GM18873 (cell line): ENCODE measurements around the gene ST14.
"Not testable (repeated sequence)": the region's sequence is repeated elsewhere in the genome, so short reads cannot be mapped to it uniquely, and the experiment has no call there.

Experiments used
- ATAC-seq: cut with Tn5 transposase; IDR thresholded peaks from one replicate; pipeline ENCODE4 v1.9.1; 2021; ENCODE audit warnings: mild to moderate bottlenecking, moderate library complexity, moderate number of reproducible peaks; ENCODE audit not compliant: unreplicated experiment, low FRiP score

Gene ST14

DNA sequence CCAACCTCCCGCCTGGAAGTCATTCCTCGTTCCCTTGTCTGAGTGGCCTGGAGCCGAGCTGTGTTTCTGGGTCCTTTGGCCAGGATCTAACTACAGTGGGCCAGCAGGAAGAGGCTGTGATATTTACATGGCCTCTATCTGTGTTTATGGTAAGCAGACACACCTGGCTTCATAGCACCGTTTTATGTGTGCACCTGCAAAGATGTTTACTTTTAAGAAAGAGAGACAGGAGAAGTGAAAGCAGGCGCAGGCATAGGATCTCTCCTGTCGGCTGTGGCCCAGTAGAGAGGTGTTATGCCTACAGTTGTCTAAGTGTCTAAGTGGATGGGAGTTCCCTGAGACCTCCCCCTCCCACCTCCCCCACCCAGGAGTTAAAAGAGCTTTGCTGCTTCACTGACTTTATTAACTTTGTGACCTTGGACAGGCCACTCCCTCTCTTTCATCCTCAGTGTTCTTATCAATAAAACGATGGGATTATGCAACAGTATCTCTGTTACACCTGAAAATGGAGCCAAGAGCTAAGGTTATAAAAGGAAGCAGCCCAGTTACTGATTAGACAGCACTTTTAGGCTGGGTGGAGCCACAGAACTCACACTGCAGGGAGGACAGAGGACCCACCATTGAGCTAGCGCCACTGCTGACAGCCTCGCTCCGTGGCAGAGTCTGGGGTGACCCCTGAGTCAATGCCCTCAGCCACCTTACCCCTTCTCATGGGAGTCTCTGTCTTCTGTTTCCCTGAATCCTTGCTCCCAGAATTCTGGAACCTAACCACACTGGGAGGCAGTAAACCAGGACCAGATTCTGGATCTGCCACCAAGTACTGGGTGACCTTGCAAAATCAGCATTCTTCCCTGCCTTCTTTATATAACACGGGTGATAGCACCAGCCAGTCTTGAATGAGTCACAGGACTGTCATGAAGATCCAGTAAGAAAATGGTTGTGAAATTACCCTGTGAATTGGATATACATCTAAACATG, 22.0 kb downstream of the ST14 start:
- ATAC-seq, result peak; percentile 58

DNA sequence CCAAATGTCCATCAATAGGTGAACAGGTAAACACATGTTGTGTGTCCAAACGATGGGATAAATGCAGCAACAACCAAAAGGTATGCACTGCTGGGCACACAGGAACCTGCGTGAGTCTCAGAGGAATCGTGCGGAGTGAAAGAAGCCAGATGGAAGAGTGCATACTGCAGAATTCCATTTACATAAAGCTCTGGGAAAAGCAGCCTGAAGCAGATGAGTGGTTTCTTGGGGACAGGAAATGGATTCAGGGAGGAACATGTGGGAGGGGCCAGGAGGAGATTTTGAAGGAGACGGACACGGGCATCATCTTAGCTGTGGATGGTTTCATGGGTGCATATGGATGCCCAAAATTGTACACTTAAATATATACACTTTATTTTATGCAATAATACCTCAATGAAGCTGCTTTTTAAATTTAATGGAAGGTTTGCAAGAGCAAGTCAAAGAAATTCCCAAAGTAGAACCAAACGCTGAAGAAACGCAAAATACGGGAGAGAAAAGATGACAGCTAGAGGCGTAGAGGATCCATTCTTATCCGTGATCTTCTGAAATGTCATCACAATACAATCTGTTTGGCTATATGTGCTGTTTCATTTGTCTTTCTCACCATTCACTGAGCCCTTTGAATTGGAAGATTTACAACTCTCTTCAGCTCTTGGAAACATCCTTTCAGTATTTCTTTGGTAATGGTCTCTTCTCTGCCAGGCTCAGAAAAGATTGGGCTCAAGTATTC, 24.5 kb downstream of the ST14 start:
- no peak for ATAC-seq

DNA sequence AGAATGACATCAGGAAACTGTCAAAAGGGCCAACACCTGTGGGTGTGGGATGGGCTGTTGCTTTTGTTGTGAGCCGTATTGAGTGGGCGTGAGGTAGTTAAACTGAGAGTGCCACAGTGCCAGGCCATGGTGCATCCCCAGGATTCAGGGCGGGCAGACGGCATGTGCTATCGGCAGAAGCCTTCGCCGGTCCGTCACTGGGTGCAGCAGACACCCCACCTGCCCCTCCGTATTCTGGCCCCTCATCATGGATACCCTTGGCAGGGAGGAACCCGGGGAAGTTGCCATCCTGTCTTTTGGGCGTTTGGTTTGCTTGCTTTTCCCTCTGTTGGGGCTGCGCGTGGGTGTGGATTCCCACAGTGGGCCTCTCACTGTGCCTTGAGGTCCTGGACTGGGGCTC, 27.5 kb downstream of the ST14 start:
- ATAC-seq, result no peak

DNA sequence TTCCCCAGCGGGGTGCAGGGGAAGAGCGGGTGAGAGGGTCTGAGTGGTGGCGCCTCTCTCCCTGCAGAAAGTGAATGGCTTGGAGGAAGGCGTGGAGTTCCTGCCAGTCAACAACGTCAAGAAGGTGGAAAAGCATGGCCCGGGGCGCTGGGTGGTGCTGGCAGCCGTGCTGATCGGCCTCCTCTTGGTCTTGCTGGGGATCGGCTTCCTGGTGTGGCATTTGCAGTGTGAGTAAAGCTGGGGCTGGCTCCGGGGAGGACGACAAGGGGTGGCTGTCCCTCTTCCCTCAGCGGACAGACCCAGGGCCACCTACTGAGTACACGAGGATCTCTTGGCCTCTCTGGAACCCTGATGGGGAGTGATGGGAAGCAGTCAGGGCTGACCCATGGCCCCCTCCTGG, 28.5 kb downstream of the ST14 start:
- no peak for ATAC-seq

DNA sequence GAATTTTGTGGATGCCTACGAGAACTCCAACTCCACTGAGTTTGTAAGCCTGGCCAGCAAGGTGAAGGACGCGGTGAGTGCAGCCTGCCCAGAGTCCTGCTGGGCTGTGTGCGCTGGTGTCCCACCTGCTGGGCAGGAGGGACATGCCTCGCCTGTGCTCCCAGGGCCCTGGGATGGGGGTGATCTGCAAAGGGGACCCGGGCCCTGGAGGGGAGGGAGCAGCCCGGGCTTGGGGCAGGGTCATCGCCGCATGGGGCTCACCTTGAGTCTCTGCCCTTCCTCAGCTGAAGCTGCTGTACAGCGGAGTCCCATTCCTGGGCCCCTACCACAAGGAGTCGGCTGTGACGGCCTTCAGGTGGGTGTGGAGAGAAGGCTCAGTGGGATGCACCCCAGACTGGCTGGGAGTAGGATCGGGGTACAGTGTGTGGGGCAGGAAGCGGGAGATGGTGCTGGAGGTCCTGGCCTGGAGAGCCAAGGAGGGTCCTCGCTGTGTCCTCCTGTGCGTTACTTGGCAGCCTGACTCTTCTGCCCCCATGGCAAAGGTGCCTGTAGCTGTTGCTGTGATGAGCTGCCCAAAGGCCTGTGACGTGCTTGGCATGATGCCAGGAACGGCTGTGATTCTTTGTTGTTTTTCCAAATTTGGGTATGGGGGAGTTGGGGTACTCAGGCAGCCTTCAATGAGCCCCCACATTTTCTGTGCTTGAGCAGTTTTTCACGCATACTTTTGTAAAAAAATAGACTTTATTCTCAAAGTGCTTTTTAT, 29.2 kb downstream of the ST14 start:
- ATAC-seq, result no peak

DNA sequence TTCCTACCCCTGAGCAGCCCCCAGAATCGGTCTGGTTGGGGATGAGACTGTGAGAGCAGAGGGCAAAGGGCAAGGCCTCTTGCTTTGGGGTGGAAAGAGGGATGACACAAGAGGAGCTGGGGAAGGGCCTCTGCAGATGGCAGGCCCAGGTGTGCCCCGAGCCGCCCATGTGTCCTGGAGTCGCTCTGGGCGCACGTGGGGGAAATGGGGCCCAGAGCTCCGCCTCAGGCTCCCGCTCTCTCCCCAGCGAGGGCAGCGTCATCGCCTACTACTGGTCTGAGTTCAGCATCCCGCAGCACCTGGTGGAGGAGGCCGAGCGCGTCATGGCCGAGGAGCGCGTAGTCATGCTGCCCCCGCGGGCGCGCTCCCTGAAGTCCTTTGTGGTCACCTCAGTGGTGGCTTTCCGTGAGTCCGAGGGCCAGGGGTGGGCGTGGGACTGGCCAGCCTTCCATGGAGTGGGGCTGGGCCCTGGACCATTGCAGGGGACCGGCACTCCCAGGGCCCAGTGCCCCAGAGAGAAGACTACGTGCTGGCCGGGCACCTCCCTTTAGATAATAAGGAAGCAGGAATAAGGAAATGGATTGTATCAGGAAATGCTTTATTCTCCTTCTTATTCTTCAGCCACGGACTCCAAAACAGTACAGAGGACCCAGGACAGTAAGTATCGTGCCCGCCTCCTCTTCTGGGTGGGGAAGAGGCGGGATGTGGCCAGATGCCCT, 30.1 kb downstream of the ST14 start:
- ATAC-seq, result no peak

DNA sequence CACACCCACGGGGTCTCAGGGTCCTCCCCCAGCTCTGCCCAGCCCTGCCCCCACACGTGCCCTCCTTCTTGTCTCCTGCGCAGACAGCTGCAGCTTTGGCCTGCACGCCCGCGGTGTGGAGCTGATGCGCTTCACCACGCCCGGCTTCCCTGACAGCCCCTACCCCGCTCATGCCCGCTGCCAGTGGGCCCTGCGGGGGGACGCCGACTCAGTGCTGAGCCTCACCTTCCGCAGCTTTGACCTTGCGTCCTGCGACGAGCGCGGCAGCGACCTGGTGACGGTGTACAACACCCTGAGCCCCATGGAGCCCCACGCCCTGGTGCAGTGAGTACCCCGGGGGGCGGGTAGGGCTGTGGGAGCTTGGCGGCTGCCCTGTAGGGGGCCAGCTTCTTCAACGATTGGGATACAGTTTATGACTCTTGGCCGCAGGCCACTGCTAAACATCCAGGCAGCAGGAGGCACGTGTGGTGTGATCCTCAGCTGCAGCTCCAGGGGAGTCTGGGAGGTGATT, 30.8 kb downstream of the ST14 start:
- ATAC-seq, result no peak

DNA sequence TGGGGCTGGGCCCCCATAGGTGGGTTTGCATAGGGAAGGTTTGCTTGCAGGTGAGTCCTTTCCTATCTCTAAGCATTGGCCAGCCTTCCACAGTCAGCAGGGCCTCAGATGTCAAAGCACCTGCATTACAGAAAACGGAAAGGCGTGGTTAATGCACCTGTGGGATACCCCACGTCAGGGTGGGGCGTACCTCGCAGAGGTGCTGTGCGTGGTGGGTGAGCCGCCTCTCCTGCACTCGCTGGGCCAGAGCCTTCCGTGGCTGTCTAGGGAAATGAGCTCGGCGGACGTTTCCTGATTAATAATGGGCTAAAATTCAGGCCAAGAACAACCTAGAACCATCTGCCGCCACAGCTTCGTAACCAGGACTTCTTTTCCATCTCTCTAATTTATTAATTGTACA, 32.3 kb downstream of the ST14 start:
- no peak for ATAC-seq

DNA sequence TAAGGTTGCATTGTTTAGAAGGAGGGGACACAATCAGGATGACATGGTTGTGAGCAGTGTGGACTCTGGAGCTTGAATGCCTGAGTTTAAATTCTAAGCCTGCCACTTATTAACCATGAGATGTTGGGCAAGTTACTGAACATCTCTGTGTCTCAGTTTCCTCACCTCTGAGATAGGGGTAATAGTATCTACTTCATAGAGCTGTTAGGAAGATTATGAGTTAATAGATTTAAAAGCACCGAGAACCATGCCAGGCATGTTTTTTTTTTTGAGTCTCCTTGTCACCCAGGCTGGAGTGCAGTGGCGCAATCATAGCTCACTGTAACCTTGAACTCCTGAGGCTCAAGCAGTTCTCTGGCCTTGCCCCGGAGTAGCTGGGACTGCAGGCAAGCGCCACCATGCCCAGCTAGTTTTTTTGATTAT, 33.3 kb downstream of the ST14 start:
- ATAC-seq, result no peak

DNA sequence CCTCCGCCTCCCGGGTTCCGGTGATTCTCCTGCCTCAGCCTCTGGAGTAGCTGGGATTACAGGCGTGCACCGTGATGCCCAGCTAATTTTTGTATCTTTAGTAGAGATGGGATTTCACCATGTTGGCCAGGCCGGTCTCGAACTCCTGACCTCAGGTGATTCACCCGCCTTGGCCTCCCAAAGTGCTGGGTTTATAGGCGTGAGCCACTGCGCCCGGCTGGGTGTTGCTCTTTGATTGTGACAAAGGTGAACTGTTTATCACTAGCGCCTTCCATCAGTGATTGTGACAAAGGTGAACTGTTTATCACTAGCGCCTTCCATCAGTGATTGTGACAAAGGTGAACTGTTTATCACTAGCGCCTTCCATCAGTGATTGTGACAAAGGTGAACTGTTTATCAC, 34.0 kb downstream of the ST14 start:
- not testable (repeated sequence) for ATAC-seq

DNA sequence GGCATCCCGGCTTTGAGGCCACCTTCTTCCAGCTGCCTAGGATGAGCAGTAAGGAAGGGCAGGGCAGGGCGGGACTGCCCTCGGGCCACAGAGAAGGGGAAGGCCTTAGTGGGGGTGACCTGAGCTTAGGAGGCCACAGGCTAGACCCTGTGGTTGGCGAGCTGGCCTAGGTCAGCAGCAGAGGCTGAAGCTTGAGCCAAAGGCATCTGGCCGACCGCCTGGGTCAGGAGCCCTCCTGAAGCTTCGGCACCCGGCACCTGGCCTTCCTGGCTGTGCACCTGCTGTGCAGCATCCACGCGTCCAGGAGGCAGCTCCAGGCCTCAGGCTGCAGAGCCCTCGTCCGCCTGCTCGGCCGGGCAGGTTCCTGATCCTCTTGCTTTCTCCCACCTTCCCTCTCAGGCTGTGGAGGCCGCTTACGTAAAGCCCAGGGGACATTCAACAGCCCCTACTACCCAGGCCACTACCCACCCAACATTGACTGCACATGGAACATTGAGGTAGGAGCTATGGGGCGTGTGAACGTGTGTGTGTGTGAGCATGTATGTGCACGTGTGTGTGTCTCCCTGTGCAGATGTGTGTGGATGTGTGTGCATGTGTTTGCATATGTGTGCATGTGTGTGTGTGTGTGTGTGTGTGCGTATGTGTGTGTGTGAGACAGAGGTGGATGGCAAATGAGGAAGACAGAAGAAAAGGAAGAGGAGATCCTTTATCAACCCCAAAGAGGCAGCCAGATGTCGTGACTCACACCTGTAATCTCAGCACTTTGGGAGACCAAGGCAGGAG, 34.9 kb downstream of the ST14 start:
- ATAC-seq, result no peak

DNA sequence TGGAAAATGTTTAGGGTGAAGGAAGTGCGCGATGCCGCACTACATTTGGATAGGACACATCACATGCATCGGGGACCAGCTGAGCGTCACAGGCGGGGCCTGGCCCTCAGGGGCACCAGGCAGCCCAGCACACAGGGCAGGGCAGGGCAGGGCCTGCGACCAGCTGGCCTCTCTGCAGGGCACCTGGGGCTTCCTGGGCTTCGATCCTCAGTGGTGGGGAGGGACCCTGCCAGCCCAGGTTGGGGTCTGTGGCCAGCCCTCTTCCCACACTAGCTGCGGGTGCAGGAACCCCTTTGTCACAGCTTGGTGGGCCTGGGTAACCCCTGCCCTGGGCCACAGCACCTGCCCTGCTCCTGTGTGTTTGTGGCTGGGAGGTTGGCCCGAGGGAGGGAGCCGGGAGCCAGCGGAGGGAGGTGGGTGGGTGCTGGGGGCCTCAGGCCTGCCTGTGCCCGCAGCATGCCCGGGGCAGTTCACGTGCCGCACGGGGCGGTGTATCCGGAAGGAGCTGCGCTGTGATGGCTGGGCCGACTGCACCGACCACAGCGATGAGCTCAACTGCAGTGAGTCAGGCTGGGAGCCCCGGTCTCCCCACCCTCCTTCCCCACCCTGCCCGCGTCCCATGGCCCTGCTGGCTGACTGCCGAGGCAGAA, 37.9 kb downstream of the ST14 start:
- ATAC-seq, result no peak

DNA sequence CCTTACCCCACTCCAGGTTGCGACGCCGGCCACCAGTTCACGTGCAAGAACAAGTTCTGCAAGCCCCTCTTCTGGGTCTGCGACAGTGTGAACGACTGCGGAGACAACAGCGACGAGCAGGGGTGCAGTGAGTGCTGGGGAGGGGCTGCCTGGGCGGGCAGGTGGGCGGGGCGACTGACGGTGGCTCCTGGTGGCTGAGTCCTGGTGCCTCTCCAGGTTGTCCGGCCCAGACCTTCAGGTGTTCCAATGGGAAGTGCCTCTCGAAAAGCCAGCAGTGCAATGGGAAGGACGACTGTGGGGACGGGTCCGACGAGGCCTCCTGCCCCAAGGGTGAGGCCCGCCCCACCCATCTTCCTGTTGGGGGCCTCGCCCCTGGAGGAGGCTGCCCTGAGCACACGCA, 38.7 kb downstream of the ST14 start:
- no peak for ATAC-seq

DNA sequence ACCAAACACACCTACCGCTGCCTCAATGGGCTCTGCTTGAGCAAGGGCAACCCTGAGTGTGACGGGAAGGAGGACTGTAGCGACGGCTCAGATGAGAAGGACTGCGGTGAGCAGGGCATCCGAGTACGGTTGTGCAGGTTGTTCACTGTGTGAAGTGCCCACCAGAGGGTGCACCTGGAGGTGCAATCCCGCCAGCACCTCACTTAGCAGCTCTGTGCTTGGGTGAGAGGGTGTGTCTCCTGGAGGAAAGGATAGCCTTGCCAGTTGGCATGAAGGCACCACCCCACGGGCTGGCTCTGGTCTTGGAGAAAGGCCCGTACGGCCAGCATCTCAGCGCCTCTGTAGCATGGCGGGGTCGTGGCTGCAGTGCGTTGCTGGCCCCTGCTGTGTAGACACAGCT, 39.4 kb downstream of the ST14 start:
- ATAC-seq, result no peak

DNA sequence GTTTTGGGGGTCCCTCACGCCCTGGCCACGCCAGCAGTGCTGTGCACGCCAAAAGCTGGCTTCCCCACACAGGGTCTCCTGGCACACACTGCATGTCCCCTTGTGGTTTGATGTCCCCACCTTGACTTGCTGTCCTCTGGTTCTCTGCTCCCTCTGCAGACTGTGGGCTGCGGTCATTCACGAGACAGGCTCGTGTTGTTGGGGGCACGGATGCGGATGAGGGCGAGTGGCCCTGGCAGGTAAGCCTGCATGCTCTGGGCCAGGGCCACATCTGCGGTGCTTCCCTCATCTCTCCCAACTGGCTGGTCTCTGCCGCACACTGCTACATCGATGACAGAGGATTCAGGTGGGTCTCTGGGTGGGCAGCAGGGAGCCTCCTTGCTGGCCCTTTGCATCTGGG, 40.2 kb downstream of the ST14 start:
- ATAC-seq, result no peak

DNA sequence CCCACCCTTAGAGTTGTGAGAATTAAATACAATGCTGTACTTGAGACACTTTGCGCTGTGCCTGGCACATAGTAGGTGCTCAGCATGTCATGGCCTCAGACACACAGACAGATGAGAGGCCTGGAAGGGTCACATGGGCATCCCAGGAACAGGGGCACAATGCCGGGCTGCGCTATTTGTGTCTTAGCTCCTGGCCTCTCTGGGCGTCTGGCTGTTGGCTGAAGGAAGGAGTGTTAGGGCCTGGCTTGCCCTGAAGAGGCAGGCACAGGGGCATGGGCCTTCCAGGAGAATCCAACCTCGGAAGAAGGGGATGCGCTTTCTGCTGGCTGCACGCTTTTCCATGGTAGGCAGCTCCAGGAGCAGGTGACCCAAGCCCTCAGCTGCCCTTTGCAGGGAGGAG, 41.4 kb downstream of the ST14 start:
- no peak for ATAC-seq

DNA sequence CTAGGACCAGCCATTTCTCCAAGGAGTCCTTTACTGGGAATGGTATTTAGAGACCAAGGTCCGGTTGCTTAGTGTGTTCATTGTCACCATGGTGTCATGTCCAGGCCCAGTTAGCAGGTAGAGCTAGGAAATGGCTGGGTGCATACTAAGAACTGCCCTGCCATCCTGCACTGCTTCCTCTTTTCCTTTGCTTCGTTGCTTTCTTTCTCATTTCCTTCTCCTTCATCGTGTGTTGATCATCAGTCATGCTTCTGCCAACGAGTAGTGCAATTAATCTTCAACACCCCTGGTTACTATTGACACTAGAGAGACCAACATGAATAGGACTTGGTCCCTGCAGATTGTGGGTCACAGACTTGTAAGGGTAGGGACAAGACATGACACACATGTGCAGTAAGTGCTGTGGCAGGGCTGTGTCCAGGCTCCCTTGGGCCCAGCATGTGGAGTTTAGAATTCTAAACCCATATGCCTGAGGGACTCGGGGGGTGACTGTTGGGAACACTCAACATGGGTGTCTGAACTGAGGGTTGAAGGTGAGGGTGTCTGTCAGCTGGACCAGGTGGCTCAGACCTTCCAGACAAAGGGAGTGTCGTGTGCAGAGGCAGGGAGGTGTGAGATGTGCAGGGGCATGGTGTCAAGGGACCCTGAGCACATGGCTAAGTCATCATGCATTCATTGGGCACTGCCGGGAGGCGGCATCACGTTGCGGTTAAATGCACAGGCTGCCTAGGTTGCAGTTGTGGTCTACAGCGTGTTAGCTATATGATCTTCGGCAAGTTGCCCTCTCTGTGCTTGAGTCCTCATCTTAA, 42.6 kb downstream of the ST14 start:
- no peak for ATAC-seq
